Activated T-cell treated with anti-CD3 and anti-CD28 coated beads, Interleukin-2, amount 50 U/mL, for 72 hours (primary cell): ENCODE measurements around the gene EPHA1. TPM values are rescaled to one million over a fixed set of nuclear protein-coding genes. Genes with fewer than 3 reads are reported as not detected.

Experiments
- ATAC-seq, 2 donors: fragments of 150-1000 bp; cut with Tn5 transposase; replicated peaks in 1 of 2; 2 replicates each; pipeline ENCODE4 v1.10.0; 2021; ENCODE audit warnings: moderate library complexity in 2 of 2, mild to moderate bottlenecking in 1 of 2
- DNase-seq, 2 donors: peaks; one replicate each; pipeline ENCODE4 v3.0.0; 2021 to 2022; ENCODE audit warnings: mixed read lengths in 1 of 2
- H3K27ac Mint-ChIP-seq: one replicate; pipeline ENCODE4 v1.8.0; 2022; ENCODE audit warnings: mild to moderate bottlenecking, moderate library complexity, mixed read lengths
- H3K27me3 Mint-ChIP-seq: one replicate; pipeline ENCODE4 v1.8.0; 2022; ENCODE audit warnings: low read depth, mixed read lengths
- H3K36me3 Mint-ChIP-seq, 2 donors: one replicate each; pipeline ENCODE4 v1.8.0; 2022; ENCODE audit warnings: mixed read lengths in 2 of 2, mild to moderate bottlenecking in 1 of 2; ENCODE audit not compliant: insufficient read depth in 2 of 2
- H3K4me1 Mint-ChIP-seq: one replicate; pipeline ENCODE4 v1.8.0; 2022; ENCODE audit warnings: low read depth, mixed read lengths
- H3K4me3 Mint-ChIP-seq, 2 donors: one replicate each; pipeline ENCODE4 v1.8.0; 2022; ENCODE audit warnings: mild to moderate bottlenecking in 2 of 2, mixed read lengths in 2 of 2, moderate library complexity in 2 of 2
- H3K9me3 Mint-ChIP-seq, 2 donors: one replicate each; pipeline ENCODE4 v1.8.0; 2022; ENCODE audit warnings: mixed read lengths in 2 of 2
- total RNA-seq, 2 donors: library from RNA; stranded (reverse); gene quantifications; one replicate each; pipeline ENCODE4 v1.2.3, GENCODE V29; 2022

EPHA1 gene
- total RNA-seq, 2 donors from 2014 or later = 2.2 to 4.2 TPM

DNA sequence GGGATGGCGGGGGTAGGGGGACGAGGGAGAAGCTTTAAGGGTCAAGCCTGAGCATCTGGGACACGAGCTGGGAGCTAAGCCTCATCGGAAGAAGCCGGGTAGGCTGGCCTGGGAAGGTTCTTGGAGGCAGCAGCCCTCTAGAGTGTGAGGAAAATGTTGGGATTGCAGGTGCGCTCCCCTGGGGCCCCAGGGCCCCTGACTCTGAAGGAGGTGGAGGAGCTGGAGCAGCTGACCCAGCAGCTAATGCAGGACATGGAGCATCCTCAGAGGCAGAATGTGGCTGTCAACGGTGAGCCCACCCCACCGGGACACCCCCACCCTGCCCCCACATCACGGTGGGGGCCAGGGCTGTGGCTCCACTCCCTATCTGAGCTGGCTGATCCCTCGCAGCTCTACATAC is 20.6 kb downstream of the EPHA1 start:
- DNase-seq (no peak), ATAC-seq (no peak)
- Mint-ChIP-seq H3K36me3 (peaks cover 0 to 2% of the 10 kb centered on the region in 2 donors), H3K9me3 (no peaks in the 10 kb centered on the region), H3K4me1 (peaks cover 13% of the 10 kb centered on the region), H3K4me3 (no peak overlapping the region), H3K27me3 (no peaks in the 10 kb centered on the region), H3K27ac (no peak overlapping the region)

DNA sequence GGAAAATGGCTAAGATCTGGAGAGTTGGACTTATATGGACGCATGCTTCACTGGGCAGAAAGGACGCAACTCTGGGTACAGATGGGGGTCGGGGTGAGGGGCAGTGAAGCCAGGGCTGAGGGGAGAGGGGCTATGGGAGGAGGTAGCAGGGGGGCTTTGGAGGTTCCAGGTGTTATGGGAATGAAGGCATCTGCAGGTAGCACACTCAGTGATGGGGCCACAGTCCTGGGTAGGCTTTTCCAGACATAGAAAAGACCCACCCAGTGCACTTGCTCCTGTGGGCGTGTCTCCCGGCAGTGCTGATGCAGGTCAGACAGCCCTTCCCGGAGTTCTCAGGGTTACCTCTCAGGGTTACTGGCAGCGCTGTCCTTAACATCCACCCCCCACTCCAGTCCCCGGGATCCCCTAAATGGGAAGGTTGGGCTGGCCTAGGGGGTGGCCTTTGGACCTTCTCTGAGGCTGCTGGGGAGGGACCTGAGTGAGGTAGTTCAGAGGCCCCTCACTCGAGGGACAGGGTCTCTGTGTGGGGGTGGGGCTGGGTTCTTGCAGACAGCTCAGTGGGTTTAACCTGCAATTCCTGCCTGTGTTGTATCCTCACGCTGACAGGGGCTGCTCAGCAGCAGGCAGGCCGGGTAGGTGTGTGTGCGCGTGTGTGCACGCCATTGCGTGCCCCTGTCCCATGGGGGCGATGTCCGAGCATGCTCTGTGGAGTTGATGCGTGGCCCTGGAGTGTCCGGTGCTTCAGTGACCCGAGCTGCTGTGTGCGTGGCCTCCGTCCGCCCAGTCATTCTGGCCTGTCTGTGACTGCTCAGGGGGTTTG is 21.3 kb downstream of the EPHA1 start:
- no peaks in the 10 kb centered on the region for H3K27me3 Mint-ChIP-seq
- DNase-seq (no peak), ATAC-seq (no peak)
- H3K36me3 Mint-ChIP-seq = peaks cover 0 to 2% of the 10 kb centered on the region in 2 donors
- H3K4me1 Mint-ChIP-seq = peaks cover 13% of the 10 kb centered on the region
- H3K9me3 Mint-ChIP-seq = no peaks in the 10 kb centered on the region
- H3K4me3 Mint-ChIP-seq = no peak overlapping the region
- H3K27ac Mint-ChIP-seq = no peak overlapping the region

DNA sequence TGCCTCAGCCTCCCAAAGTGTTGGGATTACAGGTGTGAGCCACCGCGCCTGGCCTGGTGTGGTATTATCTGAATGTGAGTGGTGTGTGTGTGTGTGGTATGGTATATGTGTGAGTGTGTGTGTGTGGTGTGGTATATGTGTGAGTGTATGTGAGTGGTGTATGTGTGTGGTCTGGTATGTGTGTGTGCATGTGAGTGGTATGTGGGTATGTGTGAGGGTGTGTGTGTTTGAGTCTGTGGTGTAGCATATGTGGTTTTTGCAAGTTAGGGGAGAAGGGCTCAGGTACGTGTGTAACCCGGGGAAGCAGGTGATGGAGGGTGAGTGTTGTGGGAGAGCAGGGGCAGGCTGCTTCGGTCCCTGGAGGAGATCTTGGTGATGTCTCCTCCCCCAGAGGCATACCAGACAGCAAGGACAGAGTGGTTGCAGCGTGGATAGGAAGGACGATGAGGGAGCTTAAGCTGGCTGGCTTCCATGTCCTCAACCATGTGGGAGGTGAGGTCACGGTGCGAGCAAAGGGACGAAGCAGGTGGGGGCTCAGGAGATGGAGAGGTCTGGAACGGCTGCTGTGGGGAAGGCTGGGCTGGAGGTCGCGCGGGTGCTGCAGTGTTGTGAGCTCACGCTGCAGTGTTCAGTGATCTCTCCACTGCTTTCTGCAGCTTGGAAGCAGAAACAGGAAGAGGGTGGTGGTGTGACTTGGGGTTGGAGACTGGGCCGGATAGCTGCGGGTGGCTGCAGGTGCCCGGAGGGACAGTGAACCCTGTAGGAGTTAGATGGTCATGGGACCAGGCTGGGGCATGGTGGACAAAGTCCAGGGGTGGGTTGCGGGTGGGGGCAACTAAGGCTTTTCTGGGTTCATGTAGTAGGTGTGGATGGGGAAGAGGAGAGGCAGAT is 22.5 kb downstream of the EPHA1 start:
- H3K4me3 Mint-ChIP-seq = no peak overlapping the region
- no peaks in the 10 kb centered on the region for H3K9me3 Mint-ChIP-seq
- peaks cover 0 to 2% of the 10 kb centered on the region in 2 donors for H3K36me3 Mint-ChIP-seq
- peaks cover 13% of the 10 kb centered on the region for H3K4me1 Mint-ChIP-seq
- no peak overlapping the region for H3K27ac Mint-ChIP-seq
- no peaks in the 10 kb centered on the region for H3K27me3 Mint-ChIP-seq
- peak; percentile 23 to 30 for ATAC-seq
- peak in 1 of 2 donors; percentile 21 for DNase-seq

DNA sequence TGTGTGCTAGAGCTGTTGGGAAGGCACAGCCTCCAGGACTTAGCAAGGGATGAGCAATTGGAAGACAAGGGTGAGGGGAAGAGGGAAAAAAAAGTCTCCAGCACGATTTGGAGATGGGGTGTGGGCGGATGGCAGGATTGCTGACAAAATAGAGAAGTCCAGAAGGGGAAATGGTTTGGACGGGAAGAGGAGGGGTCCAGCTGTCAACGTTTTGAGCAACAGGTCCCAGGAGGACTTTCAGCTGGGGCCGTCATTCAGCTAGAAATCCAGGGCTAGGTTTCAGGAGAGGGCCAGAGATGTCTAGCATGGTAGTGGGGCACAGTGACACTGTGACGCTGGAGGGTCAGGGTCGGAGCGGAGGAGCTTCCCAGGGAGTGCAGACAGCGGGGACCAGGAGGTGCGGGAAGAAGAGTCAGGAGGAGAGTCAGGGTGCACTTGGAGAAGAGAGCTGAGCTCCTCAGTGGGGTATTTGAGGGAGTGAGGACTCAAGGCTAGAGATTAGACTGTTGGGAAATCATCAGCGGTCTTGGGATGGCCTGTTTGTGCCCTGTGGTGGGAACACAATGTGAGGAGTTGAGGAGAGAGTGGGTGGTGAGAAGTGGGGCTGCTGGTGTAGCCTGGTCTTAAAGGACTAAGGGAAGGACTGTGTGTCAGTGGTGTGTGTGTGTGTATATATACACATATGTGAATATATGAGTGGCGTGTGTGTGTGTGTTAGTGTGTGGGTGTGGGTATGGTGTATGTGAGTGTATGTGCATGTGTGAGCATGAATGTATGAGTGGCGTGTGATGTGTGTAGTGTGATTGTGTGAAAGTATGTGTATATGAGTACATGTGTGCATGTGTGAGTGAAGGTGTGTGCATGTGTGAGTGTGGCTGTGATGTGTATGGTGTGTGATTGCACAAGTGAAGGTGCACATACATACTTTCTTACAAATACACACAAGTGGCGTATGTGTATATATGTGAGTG is 23.7 kb downstream of the EPHA1 start:
- no peaks in the 10 kb centered on the region for H3K27me3 Mint-ChIP-seq
- peaks cover 0 to under 1% of the 10 kb centered on the region in 2 donors for H3K36me3 Mint-ChIP-seq
- no peak overlapping the region for H3K27ac Mint-ChIP-seq
- no peak for ATAC-seq
- DNase-seq = no peak
- no peak overlapping the region for H3K4me3 Mint-ChIP-seq
- no peaks in the 10 kb centered on the region for H3K9me3 Mint-ChIP-seq
- peaks cover 10% of the 10 kb centered on the region for H3K4me1 Mint-ChIP-seq

DNA sequence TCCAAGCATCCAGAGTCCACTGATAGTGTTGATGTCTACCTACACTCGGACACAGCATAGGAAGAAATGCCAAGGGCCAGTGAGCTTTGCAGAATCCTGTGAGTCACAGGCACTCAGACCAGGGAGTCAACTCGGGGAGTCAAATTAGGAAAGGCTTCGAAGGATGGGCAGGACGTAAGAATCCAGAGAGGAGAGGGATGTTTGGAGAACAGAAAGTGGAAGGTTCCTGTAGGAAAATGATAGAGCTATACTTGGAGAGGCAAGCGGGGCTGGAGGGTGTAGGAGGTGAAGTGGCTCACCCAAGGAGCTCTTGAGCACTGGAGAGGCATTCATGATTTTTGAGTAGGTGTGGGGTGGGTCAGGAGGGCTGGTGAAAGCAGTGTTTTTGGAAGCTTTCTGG is 24.5 kb downstream of the EPHA1 start:
- Mint-ChIP-seq H3K36me3 (no peaks in the 10 kb centered on the region), H3K4me1 (peaks cover 5% of the 10 kb centered on the region), H3K4me3 (no peak overlapping the region), H3K27me3 (no peaks in the 10 kb centered on the region), H3K27ac (no peak overlapping the region), H3K9me3 (no peaks in the 10 kb centered on the region)
- DNase-seq (no peak), ATAC-seq (no peak)

DNA sequence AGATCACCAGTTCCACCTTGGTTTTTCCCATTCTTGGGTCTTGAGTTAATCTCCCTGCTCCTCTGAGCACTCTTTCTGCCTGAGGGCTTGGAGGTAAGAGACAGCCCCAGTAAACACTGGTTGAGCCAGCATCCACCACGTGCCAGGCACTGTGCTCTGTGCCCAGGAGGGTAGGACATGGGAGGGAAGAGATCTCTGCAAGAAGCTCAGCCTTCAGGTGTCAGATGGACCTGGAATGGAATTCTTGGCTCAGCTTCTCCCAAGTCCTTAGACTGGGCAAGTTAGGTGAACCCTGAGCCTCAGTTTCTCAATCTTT is 25.1 kb downstream of the EPHA1 start:
- H3K36me3 Mint-ChIP-seq = no peaks in the 10 kb centered on the region
- no peak for ATAC-seq
- no peaks in the 10 kb centered on the region for H3K27me3 Mint-ChIP-seq
- DNase-seq = no peak
- H3K9me3 Mint-ChIP-seq = no peaks in the 10 kb centered on the region
- peaks cover 9% of the 10 kb centered on the region for H3K4me1 Mint-ChIP-seq
- no peak overlapping the region for H3K27ac Mint-ChIP-seq
- no peak overlapping the region for H3K4me3 Mint-ChIP-seq

DNA sequence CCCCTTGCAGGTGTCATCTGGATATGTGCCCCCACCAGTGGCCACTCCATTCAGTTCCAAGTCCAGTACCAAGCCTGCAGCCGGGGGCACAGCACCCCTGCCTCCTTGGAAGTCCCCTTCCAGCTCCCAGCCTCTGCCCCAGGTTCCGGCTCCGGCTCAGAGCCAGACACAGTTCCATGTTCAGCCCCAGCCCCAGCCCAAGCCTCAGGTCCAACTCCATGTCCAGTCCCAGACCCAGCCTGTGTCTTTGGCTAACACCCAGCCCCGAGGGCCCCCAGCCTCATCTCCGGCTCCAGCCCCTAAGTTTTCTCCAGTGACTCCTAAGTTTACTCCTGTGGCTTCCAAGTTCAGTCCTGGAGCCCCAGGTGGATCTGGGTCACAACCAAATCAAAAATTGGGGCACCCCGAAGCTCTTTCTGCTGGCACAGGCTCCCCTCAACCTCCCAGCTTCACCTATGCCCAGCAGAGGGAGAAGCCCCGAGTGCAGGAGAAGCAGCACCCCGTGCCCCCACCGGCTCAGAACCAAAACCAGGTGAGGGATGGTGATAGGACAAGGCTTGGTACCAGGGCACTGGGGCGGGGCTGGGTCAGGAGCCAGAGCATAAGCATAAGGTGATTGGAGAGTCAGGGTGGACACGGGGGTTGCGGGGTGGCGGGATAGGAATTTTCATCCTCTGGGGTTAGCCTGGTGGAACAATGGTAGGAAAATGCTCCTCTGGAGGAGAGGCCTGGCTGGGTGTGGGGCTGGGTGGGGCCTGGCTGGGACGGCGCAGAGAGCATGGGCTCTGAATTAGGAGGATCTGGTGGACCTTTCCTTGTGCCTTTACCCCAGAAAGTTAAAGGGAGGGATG is 25.6 kb downstream of the EPHA1 start:
- no peaks in the 10 kb centered on the region for H3K9me3 Mint-ChIP-seq
- DNase-seq (no peak), ATAC-seq (no peak)
- H3K27me3 Mint-ChIP-seq = no peaks in the 10 kb centered on the region
- peak overlapping the region; percentile 52 to 71 for H3K4me3 Mint-ChIP-seq
- no peaks in the 10 kb centered on the region for H3K36me3 Mint-ChIP-seq
- H3K4me1 Mint-ChIP-seq = peaks cover 15% of the 10 kb centered on the region
- H3K27ac Mint-ChIP-seq = peak overlapping the region; percentile 11

DNA sequence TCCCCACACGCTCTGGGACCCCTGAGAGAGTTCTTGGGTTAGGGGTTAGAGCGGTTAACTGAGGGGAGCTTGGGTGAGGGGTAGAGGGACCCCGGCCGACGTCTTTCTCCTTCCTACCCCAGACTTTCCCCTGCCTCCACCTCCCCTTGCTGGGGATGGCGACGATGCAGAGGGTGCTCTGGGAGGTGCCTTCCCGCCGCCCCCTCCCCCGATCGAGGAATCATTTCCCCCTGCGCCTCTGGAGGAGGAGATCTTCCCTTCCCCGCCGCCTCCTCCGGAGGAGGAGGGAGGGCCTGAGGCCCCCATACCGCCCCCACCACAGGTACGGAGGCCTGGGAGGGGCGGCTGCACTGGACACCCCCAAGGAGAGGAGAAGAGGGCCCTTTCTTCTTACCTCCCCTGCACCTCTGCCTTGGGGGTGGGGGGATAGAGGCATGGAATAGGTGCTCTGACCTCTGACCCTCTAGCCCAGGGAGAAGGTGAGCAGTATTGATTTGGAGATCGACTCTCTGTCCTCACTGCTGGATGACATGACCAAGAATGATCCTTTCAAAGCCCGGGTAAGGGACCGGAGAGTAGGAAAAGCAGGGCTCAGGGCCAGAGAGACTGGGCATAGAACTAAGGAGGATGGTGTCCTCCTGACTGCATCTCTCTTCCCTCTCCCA is 26.4 kb downstream of the EPHA1 start:
- H3K9me3 Mint-ChIP-seq = no peaks in the 10 kb centered on the region
- no peaks in the 10 kb centered on the region for H3K27me3 Mint-ChIP-seq
- no peak overlapping the region for H3K27ac Mint-ChIP-seq
- H3K4me3 Mint-ChIP-seq = peak overlapping the region; percentile 52 to 71
- H3K4me1 Mint-ChIP-seq = peaks cover 19% of the 10 kb centered on the region
- DNase-seq (peak in 1 of 2 donors; percentile 13), ATAC-seq (no peak)
- no peaks in the 10 kb centered on the region for H3K36me3 Mint-ChIP-seq

DNA sequence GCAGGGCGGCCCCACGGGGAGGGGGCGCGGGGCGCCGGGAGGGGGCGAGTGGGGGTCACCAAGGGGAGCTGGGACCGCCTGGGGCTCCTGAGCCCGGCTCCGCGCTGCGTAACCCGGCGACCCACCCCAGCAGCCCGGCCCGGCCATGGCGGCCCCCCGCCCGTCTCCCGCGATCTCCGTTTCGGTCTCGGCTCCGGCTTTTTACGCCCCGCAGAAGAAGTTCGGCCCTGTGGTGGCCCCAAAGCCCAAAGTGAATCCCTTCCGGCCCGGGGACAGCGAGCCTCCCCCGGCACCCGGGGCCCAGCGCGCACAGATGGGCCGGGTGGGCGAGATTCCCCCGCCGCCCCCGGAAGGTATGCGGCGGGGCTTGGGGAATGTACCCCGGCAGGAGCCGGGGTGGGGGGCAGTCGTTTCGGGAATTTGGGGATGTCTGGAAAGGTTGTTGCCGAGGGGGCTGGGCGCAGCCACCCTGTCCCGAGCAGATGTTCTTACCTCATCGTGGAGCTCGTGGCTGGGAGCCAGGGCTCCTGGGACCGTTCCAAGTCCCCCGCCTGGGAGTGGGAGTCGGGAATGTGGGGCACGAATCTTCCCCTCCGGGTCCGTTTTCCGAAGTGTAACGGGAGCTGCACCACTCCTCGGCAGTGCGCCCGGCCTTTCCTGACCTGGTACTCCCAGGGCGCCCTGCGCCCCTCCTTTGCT is 27.1 kb downstream of the EPHA1 start:
- peak overlapping the region; percentile 52 to 71 for H3K4me3 Mint-ChIP-seq
- no peaks in the 10 kb centered on the region for H3K27me3 Mint-ChIP-seq
- peak; percentile 42 to 55 for DNase-seq
- no peaks in the 10 kb centered on the region for H3K9me3 Mint-ChIP-seq
- peaks cover 26% of the 10 kb centered on the region for H3K4me1 Mint-ChIP-seq
- peak; percentile 4 to 13 for ATAC-seq
- H3K27ac Mint-ChIP-seq = no peak overlapping the region
- no peaks in the 10 kb centered on the region for H3K36me3 Mint-ChIP-seq

DNA sequence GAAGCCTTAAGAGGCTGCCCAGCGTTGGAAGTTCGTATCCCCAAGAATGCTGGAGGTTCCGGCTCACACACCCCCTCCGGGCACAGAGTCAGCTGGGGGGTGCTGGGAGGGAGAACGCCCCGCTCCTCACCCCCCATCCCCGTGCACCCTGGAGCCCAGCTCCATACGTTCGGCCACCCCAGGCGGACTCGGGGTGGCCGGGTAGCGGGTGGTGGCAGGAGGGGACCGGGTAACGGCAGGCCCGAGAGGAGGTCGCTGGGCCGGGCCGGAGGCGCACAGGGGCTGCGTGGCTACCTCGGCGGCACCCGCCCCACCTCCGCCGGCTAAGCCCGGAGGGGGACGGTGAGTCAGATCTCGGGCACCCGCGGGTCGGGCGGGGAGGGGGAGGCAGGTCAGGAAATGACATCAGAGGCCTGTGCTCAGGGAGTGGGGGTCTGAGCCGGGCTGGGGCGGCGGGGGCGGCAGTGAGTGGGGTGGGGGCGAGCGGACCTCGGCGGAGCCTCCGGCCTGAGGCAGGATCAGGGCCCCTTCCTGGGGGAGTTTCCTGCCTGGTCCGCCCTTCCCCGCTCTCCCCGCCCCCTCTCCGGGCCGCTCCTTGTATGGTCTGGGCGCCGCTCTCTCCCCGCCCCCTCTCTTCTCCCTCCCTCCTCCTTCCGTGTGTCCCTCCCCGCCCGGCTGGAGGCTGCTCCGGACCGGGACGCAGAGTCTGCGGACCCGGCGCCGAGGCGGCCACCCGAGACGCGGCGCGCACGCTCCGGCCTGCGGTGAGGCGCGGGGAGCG is 27.8 kb downstream of the EPHA1 start, which contains the start of gene ZYX:
ZYX (plus strand) TSS at position 700 of the 781 bp plus-strand sequence. CDS start 227 bp downstream, outside the sequence.
- Mint-ChIP-seq H3K27me3 (no peaks in the 10 kb centered on the region), H3K27ac (peak within 1 kb of the TSS; percentile 91), H3K4me1 (peaks cover 33% of the 10 kb centered on the region), H3K4me3 (peak within 1 kb of the TSS; percentile 84 to 90), H3K36me3 (no peaks in the 10 kb centered on the region), H3K9me3 (no peaks in the 10 kb centered on the region)
- ATAC-seq = peak; percentile 82 to 88
- DNase-seq = peak; percentile 90 to 93
